Measurements from ENCODE around the gene HOXC10. TPM values are rescaled to one million over a fixed set of nuclear protein-coding genes. Genes with fewer than 3 reads are reported as not detected.

Gene HOXC10
- total and polyA plus RNA-seq, 2 of the 8 experiments (the other 6 are each of a cell fraction or from before 2014, with no cell fraction given), result not detected

DNA sequence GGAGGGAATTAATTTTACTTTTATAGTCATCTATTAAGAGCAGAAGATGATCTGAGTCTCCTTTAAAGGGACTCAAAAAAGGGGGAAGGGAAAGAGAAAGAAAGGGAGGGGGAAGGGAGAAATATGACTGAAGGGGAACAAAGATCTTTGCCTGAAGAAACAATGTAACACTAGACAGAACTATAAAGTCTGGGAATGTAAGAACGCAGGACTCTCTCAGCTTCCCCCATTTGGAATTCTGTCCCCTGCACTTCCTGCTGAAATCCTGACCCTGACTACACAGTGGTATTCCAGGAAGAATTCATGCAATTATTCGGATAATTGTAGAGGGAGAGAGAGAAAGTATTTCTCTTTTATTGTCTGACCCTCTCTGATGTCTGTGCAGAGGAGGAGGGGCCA, 20.6 kb upstream of the HOXC10 start (continued):
- TF ChIP-seq, protein P1, sequence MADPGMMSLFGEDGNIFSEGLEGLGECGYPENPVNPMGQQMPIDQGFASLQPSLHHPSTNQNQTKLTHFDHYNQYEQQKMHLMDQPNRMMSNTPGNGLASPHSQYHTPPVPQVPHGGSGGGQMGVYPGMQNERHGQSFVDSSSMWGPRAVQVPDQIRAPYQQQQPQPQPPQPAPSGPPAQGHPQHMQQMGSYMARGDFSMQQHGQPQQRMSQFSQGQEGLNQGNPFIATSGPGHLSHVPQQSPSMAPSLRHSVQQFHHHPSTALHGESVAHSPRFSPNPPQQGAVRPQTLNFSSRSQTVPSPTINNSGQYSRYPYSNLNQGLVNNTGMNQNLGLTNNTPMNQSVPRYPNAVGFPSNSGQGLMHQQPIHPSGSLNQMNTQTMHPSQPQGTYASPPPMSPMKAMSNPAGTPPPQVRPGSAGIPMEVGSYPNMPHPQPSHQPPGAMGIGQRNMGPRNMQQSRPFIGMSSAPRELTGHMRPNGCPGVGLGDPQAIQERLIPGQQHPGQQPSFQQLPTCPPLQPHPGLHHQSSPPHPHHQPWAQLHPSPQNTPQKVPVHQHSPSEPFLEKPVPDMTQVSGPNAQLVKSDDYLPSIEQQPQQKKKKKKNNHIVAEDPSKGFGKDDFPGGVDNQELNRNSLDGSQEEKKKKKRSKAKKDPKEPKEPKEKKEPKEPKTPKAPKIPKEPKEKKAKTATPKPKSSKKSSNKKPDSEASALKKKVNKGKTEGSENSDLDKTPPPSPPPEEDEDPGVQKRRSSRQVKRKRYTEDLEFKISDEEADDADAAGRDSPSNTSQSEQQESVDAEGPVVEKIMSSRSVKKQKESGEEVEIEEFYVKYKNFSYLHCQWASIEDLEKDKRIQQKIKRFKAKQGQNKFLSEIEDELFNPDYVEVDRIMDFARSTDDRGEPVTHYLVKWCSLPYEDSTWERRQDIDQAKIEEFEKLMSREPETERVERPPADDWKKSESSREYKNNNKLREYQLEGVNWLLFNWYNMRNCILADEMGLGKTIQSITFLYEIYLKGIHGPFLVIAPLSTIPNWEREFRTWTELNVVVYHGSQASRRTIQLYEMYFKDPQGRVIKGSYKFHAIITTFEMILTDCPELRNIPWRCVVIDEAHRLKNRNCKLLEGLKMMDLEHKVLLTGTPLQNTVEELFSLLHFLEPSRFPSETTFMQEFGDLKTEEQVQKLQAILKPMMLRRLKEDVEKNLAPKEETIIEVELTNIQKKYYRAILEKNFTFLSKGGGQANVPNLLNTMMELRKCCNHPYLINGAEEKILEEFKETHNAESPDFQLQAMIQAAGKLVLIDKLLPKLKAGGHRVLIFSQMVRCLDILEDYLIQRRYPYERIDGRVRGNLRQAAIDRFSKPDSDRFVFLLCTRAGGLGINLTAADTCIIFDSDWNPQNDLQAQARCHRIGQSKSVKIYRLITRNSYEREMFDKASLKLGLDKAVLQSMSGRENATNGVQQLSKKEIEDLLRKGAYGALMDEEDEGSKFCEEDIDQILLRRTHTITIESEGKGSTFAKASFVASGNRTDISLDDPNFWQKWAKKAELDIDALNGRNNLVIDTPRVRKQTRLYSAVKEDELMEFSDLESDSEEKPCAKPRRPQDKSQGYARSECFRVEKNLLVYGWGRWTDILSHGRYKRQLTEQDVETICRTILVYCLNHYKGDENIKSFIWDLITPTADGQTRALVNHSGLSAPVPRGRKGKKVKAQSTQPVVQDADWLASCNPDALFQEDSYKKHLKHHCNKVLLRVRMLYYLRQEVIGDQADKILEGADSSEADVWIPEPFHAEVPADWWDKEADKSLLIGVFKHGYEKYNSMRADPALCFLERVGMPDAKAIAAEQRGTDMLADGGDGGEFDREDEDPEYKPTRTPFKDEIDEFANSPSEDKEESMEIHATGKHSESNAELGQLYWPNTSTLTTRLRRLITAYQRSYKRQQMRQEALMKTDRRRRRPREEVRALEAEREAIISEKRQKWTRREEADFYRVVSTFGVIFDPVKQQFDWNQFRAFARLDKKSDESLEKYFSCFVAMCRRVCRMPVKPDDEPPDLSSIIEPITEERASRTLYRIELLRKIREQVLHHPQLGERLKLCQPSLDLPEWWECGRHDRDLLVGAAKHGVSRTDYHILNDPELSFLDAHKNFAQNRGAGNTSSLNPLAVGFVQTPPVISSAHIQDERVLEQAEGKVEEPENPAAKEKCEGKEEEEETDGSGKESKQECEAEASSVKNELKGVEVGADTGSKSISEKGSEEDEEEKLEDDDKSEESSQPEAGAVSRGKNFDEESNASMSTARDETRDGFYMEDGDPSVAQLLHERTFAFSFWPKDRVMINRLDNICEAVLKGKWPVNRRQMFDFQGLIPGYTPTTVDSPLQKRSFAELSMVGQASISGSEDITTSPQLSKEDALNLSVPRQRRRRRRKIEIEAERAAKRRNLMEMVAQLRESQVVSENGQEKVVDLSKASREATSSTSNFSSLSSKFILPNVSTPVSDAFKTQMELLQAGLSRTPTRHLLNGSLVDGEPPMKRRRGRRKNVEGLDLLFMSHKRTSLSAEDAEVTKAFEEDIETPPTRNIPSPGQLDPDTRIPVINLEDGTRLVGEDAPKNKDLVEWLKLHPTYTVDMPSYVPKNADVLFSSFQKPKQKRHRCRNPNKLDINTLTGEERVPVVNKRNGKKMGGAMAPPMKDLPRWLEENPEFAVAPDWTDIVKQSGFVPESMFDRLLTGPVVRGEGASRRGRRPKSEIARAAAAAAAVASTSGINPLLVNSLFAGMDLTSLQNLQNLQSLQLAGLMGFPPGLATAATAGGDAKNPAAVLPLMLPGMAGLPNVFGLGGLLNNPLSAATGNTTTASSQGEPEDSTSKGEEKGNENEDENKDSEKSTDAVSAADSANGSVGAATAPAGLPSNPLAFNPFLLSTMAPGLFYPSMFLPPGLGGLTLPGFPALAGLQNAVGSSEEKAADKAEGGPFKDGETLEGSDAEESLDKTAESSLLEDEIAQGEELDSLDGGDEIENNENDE (IDR thresholded peaks at IDR 0.05; ENCODE audit: insufficient replicate concordance, low read length), result no peak
- no peak for TF ChIP-seq TAF7 (optimal IDR thresholded peaks at IDR 0.05; ENCODE audit: borderline replicate concordance, low read depth, low read length)
